Stimulated activated CD4-positive, alpha-beta T cell treated with anti-CD3 and anti-CD28 coated beads, Interleukin-1b, Interleukin-23, amount 100 ng/mL, for 24 hours (primary cell): ENCODE measurements around the gene LRRC49.
"Not testable (repeated sequence)": the region's sequence is repeated elsewhere in the genome, so short reads cannot be mapped to it uniquely, and the experiment has no call there.

Source experiments
- DNase-seq, 4 experiments: peaks; one replicate each; pipeline ENCODE4 v3.0.0-alpha.2; 2020; ENCODE audit warnings: low read depth in 4 of 4, low spot score in 1 of 4

LRRC49 gene

GRCh38 chr15:70867911-70868467, 24.6 kb upstream of the LRRC49 start:
- no peak for DNase-seq

GRCh38 chr15:70869346-70869745, 23.3 kb upstream of the LRRC49 start:
- DNase-seq, result no peak

- DNase-seq, result no peak
Observed at GRCh38 chr15:70870051-70870450, 22.6 kb upstream of the LRRC49 start.

- not testable (repeated sequence) for DNase-seq
Observed at GRCh38 chr15:70871490-70871889, 21.1 kb upstream of the LRRC49 start.

- DNase-seq, result no peak
Observed at GRCh38 chr15:70873232-70874054, 19.2 kb upstream of the LRRC49 start.

GRCh38 chr15:70875001-70875782, 17.4 kb upstream of the LRRC49 start:
- no peak for DNase-seq

- no peak for DNase-seq
Observed at GRCh38 chr15:70876011-70876410, 16.6 kb upstream of the LRRC49 start.

- DNase-seq, result no peak
Observed at GRCh38 chr15:70876683-70877082, 15.9 kb upstream of the LRRC49 start.

- DNase-seq, result no peak
Observed at GRCh38 chr15:70879401-70879800, 13.2 kb upstream of the LRRC49 start.

GRCh38 chr15:70880781-70881180, 11.8 kb upstream of the LRRC49 start:
- DNase-seq, result no peak

- DNase-seq, result no peak
Observed at GRCh38 chr15:70882361-70882760, 10.3 kb upstream of the LRRC49 start.

GRCh38 chr15:70892912-70893560, 410 bp downstream of the LRRC49 start:
- no peak for DNase-seq

- no peak for DNase-seq
Observed at GRCh38 chr15:70902107-70902506, 9.5 kb downstream of the LRRC49 start.

- DNase-seq, result no peak
Observed at GRCh38 chr15:70906842-70907241, 14.2 kb downstream of the LRRC49 start.

- DNase-seq, result no peak
Observed at GRCh38 chr15:70907784-70908471, 15.3 kb downstream of the LRRC49 start.

- no peak for DNase-seq
Observed at GRCh38 chr15:70910958-70911357, 18.3 kb downstream of the LRRC49 start.

- no peak for DNase-seq
Observed at GRCh38 chr15:70912187-70912586, 19.6 kb downstream of the LRRC49 start.

GRCh38 chr15:70916531-70916930, 23.9 kb downstream of the LRRC49 start:
- no peak for DNase-seq

GRCh38 chr15:70917955-70918354, 25.3 kb downstream of the LRRC49 start:
- DNase-seq, result no peak

- DNase-seq, result no peak
Observed at GRCh38 chr15:70920981-70921696, 28.5 kb downstream of the LRRC49 start.
